Testis (tissue), 3 donors: Measurements from ENCODE around the gene SEMA6A. TPM values are rescaled to one million over a fixed set of nuclear protein-coding genes. Genes with fewer than 3 reads are reported as not detected.

ENCODE experiments used
- DNase-seq: peaks from one replicate; pipeline ENCODE4 v3.0.0-alpha.2; 2019
- H3K27ac ChIP-seq, 2 donors: fragments of 200-600 bp; sonication (generic); one replicate each; pipeline ENCODE4 v1.5.1; 2019
- H3K27me3 ChIP-seq: fragments of 200-600 bp; sonication (generic); one replicate; pipeline ENCODE4 v1.5.1; 2019
- H3K36me3 ChIP-seq: fragments of 200-600 bp; sonication (generic); one replicate; pipeline ENCODE4 v1.5.1; 2017; ENCODE audit warnings: low read depth; ENCODE audit errors: missing control alignments
- H3K4me1 ChIP-seq: fragments of 200-600 bp; sonication (generic); one replicate; pipeline ENCODE4 v1.5.1; 2019
- H3K4me3 ChIP-seq, 2 donors: fragments of 200-600 bp; sonication (generic); one replicate each; pipeline ENCODE4 v1.5.1; 2017 to 2019
- H3K9me3 ChIP-seq: fragments of 200-600 bp; sonication (generic); one replicate; pipeline ENCODE4 v1.5.1; 2017
- CTCF ChIP-seq, 3 experiments: fragments of 450-650 bp in 2 of 3; fragments of 200-600 bp in 1 of 3; sonication (generic) in 1 of 3; IDR thresholded peaks; one replicate each; pipeline ENCODE4 v1.5.1; 2016 to 2019; ENCODE audit warnings: antibody characterized with exemption in 3 of 3, mild to moderate bottlenecking in 2 of 3, moderate library complexity in 1 of 3
- POLR2A ChIP-seq: fragments of 450-650 bp; IDR thresholded peaks from one replicate; pipeline ENCODE4 v1.6.1; 2017; ENCODE audit warnings: antibody characterized with exemption, mild to moderate bottlenecking, moderate library complexity
- WGBS, 2 donors: methylation state at CpG; one replicate each; pipeline ENCODE4 v1.1.5; 2018; 5-methylcytosine and 5-hydroxymethylcytosine counted together
- intact Hi-C: fragments of 100-400 bp; cut with DNase I; formaldehyde crosslinking; loops from one replicate; pipeline ENCODE4 v1.15.1; 2023; ENCODE audit warnings: low total_unique reads
- polyA plus RNA-seq: library from polyadenylated mRNA; stranded (reverse); fragments of 350-450 nt; fragmentation: Illumina TruSeq; extraction: RNeasy Lipid Tissue Mini Kit (QIAGEN cat#74804); gene quantifications from one replicate; pipeline ENCODE4 v1.2.3, GENCODE V29; 2014; ENCODE audit warnings: low read depth, low replicate concordance; ENCODE audit not compliant: insufficient read depth
- total RNA-seq, 2 donors: library from RNA; depleted of rRNA; stranded (reverse); fragments of >200 nt; gene quantifications; one replicate each; pipeline ENCODE4 v1.2.3, GENCODE V29; 2016

SEMA6A gene
- total and polyA plus RNA-seq, 3 donors from 2014 or later = 17.4 to 67.6 (median 52.0) TPM

- 67 to 87% methylated on average over 3 of the region's 3 CpGs for WGBS, 2 donors
- intact Hi-C loops = no loop called here
- Histone ChIP-seq H3K9me3 (no peaks in the 10 kb centered on the region), H3K27ac (no peak overlapping the region), H3K4me3 (no peak overlapping the region), H3K27me3 (no peaks in the 10 kb centered on the region), H3K36me3 (no peaks in the 10 kb centered on the region), H3K4me1 (peaks cover 7% of the 10 kb centered on the region)
- TF ChIP-seq POLR2A (no peak), CTCF (IDR thresholded peaks at IDR 0.05) (no peak)
- no peak for DNase-seq
These were observed 125.2 kb downstream of the SEMA6A start for GRCh38 chr5:116449458-116449857.

DNA sequence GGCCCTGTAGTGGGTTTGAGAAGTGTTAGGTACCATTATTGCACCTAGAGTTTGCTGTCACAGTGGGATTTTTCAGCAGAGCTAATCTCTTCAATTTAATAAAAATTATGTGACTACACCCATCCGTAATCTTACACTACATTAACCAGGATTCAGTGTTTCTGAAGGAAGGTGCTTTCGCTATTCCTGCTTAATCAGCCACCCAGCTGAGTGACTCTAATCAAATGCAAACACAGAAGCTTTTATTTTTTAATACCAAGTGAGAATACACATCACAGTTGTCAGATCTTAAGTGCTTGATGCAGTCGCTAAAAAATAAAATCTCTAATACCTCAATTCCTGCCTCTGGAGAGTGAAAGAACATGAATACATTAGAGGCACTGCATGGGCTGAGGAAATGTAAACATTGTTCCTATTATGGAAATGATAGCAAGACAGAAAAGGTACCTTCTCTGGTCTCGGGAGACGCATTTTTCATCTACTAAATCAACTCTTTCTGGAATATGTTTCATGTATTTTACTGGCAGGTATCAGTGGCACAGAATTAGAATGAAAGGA is 125.7 kb downstream of the SEMA6A start:
- TF ChIP-seq CTCF (IDR thresholded peaks at IDR 0.05) = no peak
- no peak for TF ChIP-seq POLR2A
- intact Hi-C loops = no loop called here
- peaks cover 1% of the 10 kb centered on the region for H3K4me1 ChIP-seq
- no peak overlapping the region for H3K4me3 ChIP-seq
- no peaks in the 10 kb centered on the region for H3K9me3 ChIP-seq
- no peak overlapping the region for H3K27ac ChIP-seq
- DNase-seq = no peak
- no peaks in the 10 kb centered on the region for H3K36me3 ChIP-seq
- no peaks in the 10 kb centered on the region for H3K27me3 ChIP-seq
- WGBS, 2 donors = 74 to 83% methylated on average over 5 of the region's 5 CpGs

GRCh38 chr5:116448450-116448849 is 126.2 kb downstream of the SEMA6A start:
- Histone ChIP-seq H3K4me3 (no peak overlapping the region), H3K27ac (no peak overlapping the region), H3K9me3 (no peaks in the 10 kb centered on the region), H3K4me1 (no peaks in the 10 kb centered on the region), H3K36me3 (no peaks in the 10 kb centered on the region), H3K27me3 (no peaks in the 10 kb centered on the region)
- WGBS, 2 donors = 80 to 86% methylated on average over 4 of the region's 4 CpGs
- TF ChIP-seq CTCF (IDR thresholded peaks at IDR 0.05) (no peak), POLR2A (no peak)
- no peak for DNase-seq
- intact Hi-C loops = no loop called here

GRCh38 chr5:116446356-116447005 is 128.1 kb downstream of the SEMA6A start:
- 83 to 93% methylated on average over 30 to 32 of the region's 32 CpGs for WGBS, 2 donors
- TF ChIP-seq CTCF (IDR thresholded peaks at IDR 0.05) (no peak), POLR2A (no peak)
- H3K27ac ChIP-seq = no peak overlapping the region
- H3K4me1 ChIP-seq = peaks cover 5% of the 10 kb centered on the region
- no peaks in the 10 kb centered on the region for H3K27me3 ChIP-seq
- no peak overlapping the region for H3K4me3 ChIP-seq
- intact Hi-C loops = no loop called here
- H3K9me3 ChIP-seq = no peaks in the 10 kb centered on the region
- H3K36me3 ChIP-seq = no peaks in the 10 kb centered on the region
- DNase-seq = no peak

GRCh38 chr5:116445311-116445710 is 129.3 kb downstream of the SEMA6A start:
- intact Hi-C loops = no loop called here
- H3K36me3 ChIP-seq = no peaks in the 10 kb centered on the region
- TF ChIP-seq CTCF (IDR thresholded peaks at IDR 0.05) (no peak), POLR2A (no peak)
- H3K9me3 ChIP-seq = no peaks in the 10 kb centered on the region
- 76 to 94% methylated on average over 2 of the region's 2 CpGs for WGBS, 2 donors
- no peak overlapping the region for H3K27ac ChIP-seq
- H3K27me3 ChIP-seq = no peaks in the 10 kb centered on the region
- no peak for DNase-seq
- H3K4me3 ChIP-seq = no peak overlapping the region
- H3K4me1 ChIP-seq = peaks cover 5% of the 10 kb centered on the region
